A549 (cell line): Measurements from ENCODE around the gene SELENOT.

Experiments used
- BHLHE40 ChIP-seq: IDR thresholded peaks from 2 replicates; pipeline ENCODE4 v1.6.1; 2012; ENCODE audit warnings: low read depth, low read length, inconsistent platforms
- CBX8 ChIP-seq: fragments of 200-600 bp; sonication (generic); IDR thresholded peaks from 2 replicates; pipeline ENCODE4 v1.6.1; 2016
- CTCF ChIP-seq: fragments of >200 bp; sonication (Bioruptor Twin); formaldehyde crosslinking; IDR thresholded peaks from 3 replicates; pipeline ENCODE4 v1.5.1; 2016
- EHMT2 ChIP-seq: fragments of 200-600 bp; sonication (generic); IDR thresholded peaks from 2 replicates; pipeline ENCODE4 v1.6.1; 2016; ENCODE audit warnings: antibody characterized with exemption, low read depth, mild to moderate bottlenecking, moderate library complexity
- HOXB5 ChIP-seq: fragments of 250-450 bp; sonication (Bioruptor Pico); IDR thresholded peaks from 2 replicates; pipeline ENCODE4 v1.5.0; 2020; ENCODE audit warnings: mild to moderate bottlenecking, moderate library complexity
- MAFK ChIP-seq: fragments of 450-650 bp; IDR thresholded peaks from 2 replicates; pipeline ENCODE4 v1.6.1; 2014; ENCODE audit not compliant: partially characterized antibody
- POLR2A ChIP-seq: IDR thresholded peaks from 2 replicates; pipeline ENCODE4 v1.6.1; 2012; ENCODE audit warnings: mild to moderate bottlenecking, low read length
- REST ChIP-seq: fragments of 200-600 bp; sonication (generic); IDR thresholded peaks from 2 replicates; pipeline ENCODE4 v1.6.1; 2016; ENCODE audit warnings: antibody characterized with exemption, mild to moderate bottlenecking, moderate library complexity
- SMC3 ChIP-seq: fragments of >200 bp; sonication (Bioruptor Twin); formaldehyde crosslinking; IDR thresholded peaks from 3 replicates; pipeline ENCODE4 v1.6.1; 2018; ENCODE audit warnings: inconsistent platforms
- ZFP36 ChIP-seq: fragments of 450-650 bp; IDR thresholded peaks from 2 replicates; pipeline ENCODE4 v1.6.1; 2014; ENCODE audit warnings: borderline replicate concordance; ENCODE audit not compliant: partially characterized antibody

DNA sequence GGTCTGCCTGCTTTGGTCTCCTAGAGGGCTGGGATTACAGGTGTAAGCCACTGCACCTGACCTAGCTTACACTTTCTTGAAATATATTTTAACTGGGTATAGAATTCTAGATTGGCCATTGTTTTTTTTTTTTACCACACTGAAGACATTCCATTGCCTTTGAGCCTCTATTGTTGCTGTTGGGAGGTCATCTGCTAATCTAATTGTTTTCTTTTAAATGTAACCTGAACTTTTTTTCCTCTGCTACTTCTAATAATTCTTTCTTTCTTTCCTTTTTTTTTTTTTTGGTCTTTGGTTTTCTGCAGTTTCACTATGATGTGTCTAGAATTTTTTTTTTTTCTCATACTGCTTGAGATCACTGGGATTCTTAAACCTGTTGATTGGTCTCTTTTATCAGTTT is 72.5 kb downstream of the SELENOT start:
- TF ChIP-seq CTCF (no peak), CBX8 (no peak), POLR2A (no peak), SMC3 (no peak), REST (no peak), BHLHE40 (no peak), EHMT2 (no peak), HOXB5 (CRISPR knock-in tag) (no peak), MAFK (no peak), ZFP36 (no peak)
